Measurements from ENCODE around the gene POGK.
"Not testable (repeated sequence)": the region's sequence is repeated elsewhere in the genome, so short reads cannot be mapped to it uniquely, and the experiment has no call there.

The POGK gene

GRCh38 chr1:166822385-166822784 is 16.9 kb upstream of the POGK start:
- Histone ChIP-seq H2BK120ac (ENCODE audit: low read depth, low read length) (no peak overlapping the region), H2AFZ (ENCODE audit: low read length) (no peak overlapping the region), H2AK5ac (ENCODE audit: low read depth, low read length) (no peak overlapping the region), H3K36me3 (replicated peaks in 1 of 2; ENCODE audit: control insufficient read depth in 2 of 2, insufficient read depth in 2 of 2, low read length in 2 of 2) (no peaks in the 10 kb centered on the region), H3K9me3 (replicated peaks in 1 of 2; ENCODE audit: control insufficient read depth in 2 of 2, insufficient read depth in 1 of 2, low read depth in 1 of 2, low read length in 2 of 2) (no peaks in the 10 kb centered on the region), H4K91ac (ENCODE audit: low read depth, low read length, poor library complexity) (no peak overlapping the region), H3K27ac (replicated peaks; ENCODE audit: low read length) (no peak overlapping the region), H3K4ac (ENCODE audit: low read length) (no peak overlapping the region), H2BK5ac (ENCODE audit: low read length) (no peak overlapping the region), H3K4me1 (ENCODE audit: control insufficient read depth in 2 of 2, insufficient read depth in 1 of 2, low read depth in 1 of 2, low read length in 2 of 2) (no peaks in the 10 kb centered on the region), H2BK15ac (ENCODE audit: low read length) (no peak overlapping the region), H2BK12ac (ENCODE audit: low read length) (no peak overlapping the region), H4K8ac (ENCODE audit: low read depth, low read length) (no peak overlapping the region), H3K14ac (ENCODE audit: low read length) (no peak overlapping the region), H3K4me2 (ENCODE audit: insufficient read depth, low read length, poor library complexity, severe bottlenecking) (no peak overlapping the region), H3K4me3 (ENCODE audit: low read length in 2 of 2) (no peak overlapping the region), H3K79me1 (ENCODE audit: low read depth, low read length) (no peaks in the 10 kb centered on the region), H3K23ac (ENCODE audit: low read depth, low read length, poor library complexity) (no peak overlapping the region), H3K18ac (ENCODE audit: low read length) (no peak overlapping the region), H3K9ac (ENCODE audit: low read depth, low read length, poor library complexity) (no peak overlapping the region), H3K27me3 (ENCODE audit: control insufficient read depth in 3 of 3, insufficient read depth in 3 of 3, low read depth in 1 of 3, low read length in 3 of 3) (peaks cover 0 to 4% (median 0%) of the 10 kb centered on the region in 3 experiments)
- WGBS, 2 donors (ENCODE audit: extremely low coverage in 2 of 2, insufficient read length in 2 of 2, insufficient replicate concordance in 1 of 2): no CpG with 5 or more reads among the region's 7 CpGs
- no peak for DNase-seq (ENCODE audit: low spot score)

GRCh38 chr1:166827426-166827825 is 11.8 kb upstream of the POGK start:
- Histone ChIP-seq H3K4me3 (ENCODE audit: low read length in 2 of 2) (no peak overlapping the region), H3K4me2 (ENCODE audit: insufficient read depth, low read length, poor library complexity, severe bottlenecking) (no peak overlapping the region), H3K14ac (ENCODE audit: low read length) (no peak overlapping the region), H2BK5ac (ENCODE audit: low read length) (no peak overlapping the region), H3K27me3 (ENCODE audit: control insufficient read depth in 3 of 3, insufficient read depth in 3 of 3, low read depth in 1 of 3, low read length in 3 of 3) (peaks cover 0 to 5% (median 0%) of the 10 kb centered on the region in 3 experiments), H2BK120ac (ENCODE audit: low read depth, low read length) (no peak overlapping the region), H2AK5ac (ENCODE audit: low read depth, low read length) (no peak overlapping the region), H2AFZ (ENCODE audit: low read length) (no peak overlapping the region), H3K4me1 (ENCODE audit: control insufficient read depth in 2 of 2, insufficient read depth in 1 of 2, low read depth in 1 of 2, low read length in 2 of 2) (no peaks in the 10 kb centered on the region), H3K4ac (ENCODE audit: low read length) (no peak overlapping the region), H3K36me3 (replicated peaks in 1 of 2; ENCODE audit: control insufficient read depth in 2 of 2, insufficient read depth in 2 of 2, low read length in 2 of 2) (no peaks in the 10 kb centered on the region), H4K8ac (ENCODE audit: low read depth, low read length) (no peak overlapping the region), H2BK15ac (ENCODE audit: low read length) (no peak overlapping the region), H3K9me3 (replicated peaks in 1 of 2; ENCODE audit: control insufficient read depth in 2 of 2, insufficient read depth in 1 of 2, low read depth in 1 of 2, low read length in 2 of 2) (peaks cover 0 to 5% of the 10 kb centered on the region in 2 donors), H3K9ac (ENCODE audit: low read depth, low read length, poor library complexity) (no peak overlapping the region), H3K27ac (replicated peaks; ENCODE audit: low read length) (no peak overlapping the region), H2BK12ac (ENCODE audit: low read length) (no peak overlapping the region), H3K79me1 (ENCODE audit: low read depth, low read length) (no peaks in the 10 kb centered on the region), H4K91ac (ENCODE audit: low read depth, low read length, poor library complexity) (no peak overlapping the region), H3K23ac (ENCODE audit: low read depth, low read length, poor library complexity) (no peak overlapping the region), H3K18ac (ENCODE audit: low read length) (no peak overlapping the region)
- DNase-seq (ENCODE audit: low spot score): no peak

GRCh38 chr1:166829762-166830161 is 9.5 kb upstream of the POGK start:
- H2AK5ac ChIP-seq (ENCODE audit: low read depth, low read length); H2BK120ac ChIP-seq (ENCODE audit: low read depth, low read length): not testable (repeated sequence)
- WGBS, 2 donors (ENCODE audit: extremely low coverage in 2 of 2, insufficient read length in 2 of 2, insufficient replicate concordance in 1 of 2): no CpG with 5 or more reads among the region's 1 CpG

GRCh38 chr1:166836733-166837132 is 2.5 kb upstream of the POGK start:
- H2BK12ac ChIP-seq (ENCODE audit: low read length): no peak overlapping the region
- no CpG with 5 or more reads among the region's 4 CpGs for WGBS, 2 donors (ENCODE audit: extremely low coverage in 2 of 2, insufficient read length in 2 of 2, insufficient replicate concordance in 1 of 2)
- no peak overlapping the region for H2BK5ac ChIP-seq (ENCODE audit: low read length)
- no peak for DNase-seq (ENCODE audit: low spot score)
- H4K91ac ChIP-seq (ENCODE audit: low read depth, low read length, poor library complexity): no peak overlapping the region
- H3K9me3 ChIP-seq (replicated peaks in 1 of 2; ENCODE audit: control insufficient read depth in 2 of 2, insufficient read depth in 1 of 2, low read depth in 1 of 2, low read length in 2 of 2): no peaks in the 10 kb centered on the region
- no peak overlapping the region for H3K4ac ChIP-seq (ENCODE audit: low read length)
- no peaks in the 10 kb centered on the region for H3K79me1 ChIP-seq (ENCODE audit: low read depth, low read length)
- no peak overlapping the region for H2AFZ ChIP-seq (ENCODE audit: low read length)
- H3K9ac ChIP-seq (ENCODE audit: low read depth, low read length, poor library complexity): no peak overlapping the region
- peaks cover 5 to 16% of the 10 kb centered on the region in 2 donors for H3K4me1 ChIP-seq (ENCODE audit: control insufficient read depth in 2 of 2, insufficient read depth in 1 of 2, low read depth in 1 of 2, low read length in 2 of 2)
- H3K23ac ChIP-seq (ENCODE audit: low read depth, low read length, poor library complexity): no peak overlapping the region
- H2AK5ac ChIP-seq (ENCODE audit: low read depth, low read length): no peak overlapping the region
- no peak overlapping the region for H3K18ac ChIP-seq (ENCODE audit: low read length)
- H3K36me3 ChIP-seq (replicated peaks in 1 of 2; ENCODE audit: control insufficient read depth in 2 of 2, insufficient read depth in 2 of 2, low read length in 2 of 2): peaks cover 8 to 16% of the 10 kb centered on the region in 2 donors
- no peak overlapping the region for H2BK120ac ChIP-seq (ENCODE audit: low read depth, low read length)
- no peak overlapping the region for H3K27ac ChIP-seq (replicated peaks; ENCODE audit: low read length)
- H4K8ac ChIP-seq (ENCODE audit: low read depth, low read length): no peak overlapping the region
- H3K27me3 ChIP-seq (ENCODE audit: control insufficient read depth in 3 of 3, insufficient read depth in 3 of 3, low read depth in 1 of 3, low read length in 3 of 3): peaks cover 0 to 22% (median 0%) of the 10 kb centered on the region in 3 experiments
- H3K14ac ChIP-seq (ENCODE audit: low read length): no peak overlapping the region
- no peak overlapping the region for H3K4me3 ChIP-seq (ENCODE audit: low read length in 2 of 2)
- no peak overlapping the region for H3K4me2 ChIP-seq (ENCODE audit: insufficient read depth, low read length, poor library complexity, severe bottlenecking)
- H2BK15ac ChIP-seq (ENCODE audit: low read length): no peak overlapping the region

More at GRCh38 chr1:166829762-166830161, 9.5 kb upstream of the POGK start:
- not testable (repeated sequence) for H3K9ac ChIP-seq (ENCODE audit: low read depth, low read length, poor library complexity); H3K36me3 ChIP-seq (replicated peaks in 1 of 2; ENCODE audit: control insufficient read depth in 2 of 2, insufficient read depth in 2 of 2, low read length in 2 of 2); H3K79me1 ChIP-seq (ENCODE audit: low read depth, low read length); H3K27ac ChIP-seq (replicated peaks; ENCODE audit: low read length); H3K18ac ChIP-seq (ENCODE audit: low read length); H2AFZ ChIP-seq (ENCODE audit: low read length); H4K91ac ChIP-seq (ENCODE audit: low read depth, low read length, poor library complexity); DNase-seq (ENCODE audit: low spot score); H3K4me2 ChIP-seq (ENCODE audit: insufficient read depth, low read length, poor library complexity, severe bottlenecking); H3K4me1 ChIP-seq (ENCODE audit: control insufficient read depth in 2 of 2, insufficient read depth in 1 of 2, low read depth in 1 of 2, low read length in 2 of 2); H3K14ac ChIP-seq (ENCODE audit: low read length); H2BK15ac ChIP-seq (ENCODE audit: low read length); H3K4me3 ChIP-seq (ENCODE audit: low read length in 2 of 2); H2BK12ac ChIP-seq (ENCODE audit: low read length); H3K4ac ChIP-seq (ENCODE audit: low read length); H2BK5ac ChIP-seq (ENCODE audit: low read length); H4K8ac ChIP-seq (ENCODE audit: low read depth, low read length); H3K23ac ChIP-seq (ENCODE audit: low read depth, low read length, poor library complexity); H3K9me3 ChIP-seq (replicated peaks in 1 of 2; ENCODE audit: control insufficient read depth in 2 of 2, insufficient read depth in 1 of 2, low read depth in 1 of 2, low read length in 2 of 2)
- peaks cover 0 to 22% (median 0%) of the 10 kb centered on the region in 3 experiments for H3K27me3 ChIP-seq (ENCODE audit: control insufficient read depth in 3 of 3, insufficient read depth in 3 of 3, low read depth in 1 of 3, low read length in 3 of 3)
